Measurements from ENCODE around the gene PUM1.

The PUM1 gene

GRCh38 chr1:30912224-30912623, 153.3 kb downstream of the PUM1 start:
- Histone ChIP-seq H2AK5ac (ENCODE audit: low read length) (no peak overlapping the region), H3K23ac (ENCODE audit: low read length) (no peak overlapping the region), H4K8ac (ENCODE audit: low read depth, low read length) (no peak overlapping the region), H2BK5ac (ENCODE audit: low read length) (no peak overlapping the region), H2BK120ac (ENCODE audit: low read depth, low read length) (no peak overlapping the region), H3K9ac (ENCODE audit: low read length) (no peak overlapping the region), H3K4ac (ENCODE audit: low read depth, low read length) (no peak overlapping the region), H3K79me2 (ENCODE audit: control insufficient read depth, insufficient read depth, low read length) (peaks cover 2% of the 10 kb centered on the region), H3K27me3 (ENCODE audit: insufficient read depth, low read length, poor library complexity) (no peaks in the 10 kb centered on the region), H3K56ac (ENCODE audit: low read length) (no peak overlapping the region), H3K4me2 (ENCODE audit: low read length) (no peak overlapping the region), H3K36me3 (ENCODE audit: control insufficient read depth, insufficient read depth, low read length) (no peaks in the 10 kb centered on the region), H3K4me3 (ENCODE audit: low read length) (no peak overlapping the region), H3K27ac (ENCODE audit: low read depth, low read length) (no peak overlapping the region), H4K5ac (ENCODE audit: low read length) (no peak overlapping the region), H3K79me1 (ENCODE audit: low read length) (peaks cover 3% of the 10 kb centered on the region), H3K18ac (ENCODE audit: low read length) (no peak overlapping the region), H2BK15ac (replicated peaks; ENCODE audit: low read depth) (no peak overlapping the region), H3K4me1 (ENCODE audit: control insufficient read depth, low read depth, low read length) (peaks cover 11% of the 10 kb centered on the region)
- DNase-seq: no peak
- no CpG with 5 or more reads among the region's 6 CpGs for WGBS (ENCODE audit: extremely low coverage, insufficient coverage, low lambda C conversion rate)

DNA sequence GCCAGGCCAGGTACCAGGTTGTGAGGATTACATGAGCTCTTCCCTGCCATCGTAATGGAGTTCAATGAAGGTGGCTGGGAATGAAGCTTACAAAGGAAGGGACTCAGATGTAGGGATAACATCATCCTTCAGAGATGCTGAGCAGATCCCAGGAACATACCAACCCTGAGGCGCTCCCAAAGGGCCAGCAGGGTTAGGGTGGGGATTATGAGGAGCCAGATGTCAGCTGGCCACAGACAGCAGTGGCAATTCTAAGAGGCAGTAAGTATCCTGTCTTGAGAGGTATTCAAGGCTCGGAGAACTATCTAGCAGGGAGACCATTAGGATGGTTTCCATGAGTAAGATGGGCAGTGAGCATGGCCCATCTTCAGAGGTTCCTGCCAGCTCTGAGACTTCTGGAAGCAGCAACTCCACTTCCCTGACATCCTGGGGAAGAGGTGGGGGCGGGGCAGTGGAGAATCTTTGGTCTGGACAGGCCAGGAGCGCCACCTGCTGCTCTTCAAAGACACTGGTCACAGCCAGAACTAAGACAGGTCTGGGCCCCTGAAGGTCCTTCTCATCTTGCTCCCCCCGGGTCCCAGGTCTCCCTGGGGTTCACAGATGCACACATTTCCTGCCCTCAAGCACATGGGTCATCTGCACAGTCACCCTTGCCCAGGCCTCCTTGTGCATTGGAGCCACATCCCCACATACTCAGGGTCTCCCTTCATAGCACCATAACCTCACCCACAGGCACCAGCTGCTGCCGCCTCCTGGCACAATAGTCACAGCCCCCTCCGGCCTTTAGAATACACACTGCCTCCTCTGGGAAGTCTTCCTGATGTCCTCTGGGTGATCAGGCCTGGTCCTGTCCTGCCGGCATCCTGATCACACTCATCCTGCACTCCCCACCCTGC, 154.2 kb downstream of the PUM1 start:
- no peak overlapping the region for H4K8ac ChIP-seq (ENCODE audit: low read depth, low read length)
- H3K56ac ChIP-seq (ENCODE audit: low read length): peak overlapping the region; percentile 30
- H3K23ac ChIP-seq (ENCODE audit: low read length): no peak overlapping the region
- H4K5ac ChIP-seq (ENCODE audit: low read length): no peak overlapping the region
- no peak overlapping the region for H2BK15ac ChIP-seq (replicated peaks; ENCODE audit: low read depth)
- H3K4ac ChIP-seq (ENCODE audit: low read depth, low read length): no peak overlapping the region
- no peaks in the 10 kb centered on the region for H3K27me3 ChIP-seq (ENCODE audit: insufficient read depth, low read length, poor library complexity)
- no peak overlapping the region for H3K4me3 ChIP-seq (ENCODE audit: low read length)
- H2AK5ac ChIP-seq (ENCODE audit: low read length): peak overlapping the region; percentile 59
- WGBS (ENCODE audit: extremely low coverage, insufficient coverage, low lambda C conversion rate): no CpG with 5 or more reads among the region's 9 CpGs
- peaks cover 4% of the 10 kb centered on the region for H3K79me1 ChIP-seq (ENCODE audit: low read length)
- no peak overlapping the region for H3K4me2 ChIP-seq (ENCODE audit: low read length)
- H3K18ac ChIP-seq (ENCODE audit: low read length): no peak overlapping the region
- peaks cover 2% of the 10 kb centered on the region for H3K79me2 ChIP-seq (ENCODE audit: control insufficient read depth, insufficient read depth, low read length)
- H3K36me3 ChIP-seq (ENCODE audit: control insufficient read depth, insufficient read depth, low read length): no peaks in the 10 kb centered on the region
- DNase-seq: peak; percentile 91
- no peak overlapping the region for H2BK5ac ChIP-seq (ENCODE audit: low read length)
- no peak overlapping the region for H3K27ac ChIP-seq (ENCODE audit: low read depth, low read length)
- peak overlapping the region; percentile 8 for H3K9ac ChIP-seq (ENCODE audit: low read length)
- H2BK120ac ChIP-seq (ENCODE audit: low read depth, low read length): no peak overlapping the region
- H3K4me1 ChIP-seq (ENCODE audit: control insufficient read depth, low read depth, low read length): peaks cover 13% of the 10 kb centered on the region

GRCh38 chr1:30909365-30910068, 156.0 kb downstream of the PUM1 start:
- peak overlapping the region; percentile 72 for H3K9ac ChIP-seq (ENCODE audit: low read length)
- peaks cover 5% of the 10 kb centered on the region for H3K79me1 ChIP-seq (ENCODE audit: low read length)
- peaks cover 2% of the 10 kb centered on the region for H3K79me2 ChIP-seq (ENCODE audit: control insufficient read depth, insufficient read depth, low read length)
- no peak overlapping the region for H2BK15ac ChIP-seq (replicated peaks; ENCODE audit: low read depth)
- no peak overlapping the region for H3K4ac ChIP-seq (ENCODE audit: low read depth, low read length)
- H3K56ac ChIP-seq (ENCODE audit: low read length): peak overlapping the region; percentile 85
- H2BK5ac ChIP-seq (ENCODE audit: low read length): no peak overlapping the region
- peak; percentile 77 for DNase-seq
- H2AK5ac ChIP-seq (ENCODE audit: low read length): no peak overlapping the region
- no peaks in the 10 kb centered on the region for H3K27me3 ChIP-seq (ENCODE audit: insufficient read depth, low read length, poor library complexity)
- H3K27ac ChIP-seq (ENCODE audit: low read depth, low read length): no peak overlapping the region
- H3K23ac ChIP-seq (ENCODE audit: low read length): no peak overlapping the region
- no peaks in the 10 kb centered on the region for H3K36me3 ChIP-seq (ENCODE audit: control insufficient read depth, insufficient read depth, low read length)
- H3K18ac ChIP-seq (ENCODE audit: low read length): peak overlapping the region; percentile 71
- peaks cover 13% of the 10 kb centered on the region for H3K4me1 ChIP-seq (ENCODE audit: control insufficient read depth, low read depth, low read length)
- no peak overlapping the region for H2BK120ac ChIP-seq (ENCODE audit: low read depth, low read length)
- no peak overlapping the region for H4K8ac ChIP-seq (ENCODE audit: low read depth, low read length)
- WGBS (ENCODE audit: extremely low coverage, insufficient coverage, low lambda C conversion rate): no CpG with 5 or more reads among the region's 14 CpGs
- H3K4me3 ChIP-seq (ENCODE audit: low read length): no peak overlapping the region
- no peak overlapping the region for H3K4me2 ChIP-seq (ENCODE audit: low read length)
- H4K5ac ChIP-seq (ENCODE audit: low read length): no peak overlapping the region

DNA sequence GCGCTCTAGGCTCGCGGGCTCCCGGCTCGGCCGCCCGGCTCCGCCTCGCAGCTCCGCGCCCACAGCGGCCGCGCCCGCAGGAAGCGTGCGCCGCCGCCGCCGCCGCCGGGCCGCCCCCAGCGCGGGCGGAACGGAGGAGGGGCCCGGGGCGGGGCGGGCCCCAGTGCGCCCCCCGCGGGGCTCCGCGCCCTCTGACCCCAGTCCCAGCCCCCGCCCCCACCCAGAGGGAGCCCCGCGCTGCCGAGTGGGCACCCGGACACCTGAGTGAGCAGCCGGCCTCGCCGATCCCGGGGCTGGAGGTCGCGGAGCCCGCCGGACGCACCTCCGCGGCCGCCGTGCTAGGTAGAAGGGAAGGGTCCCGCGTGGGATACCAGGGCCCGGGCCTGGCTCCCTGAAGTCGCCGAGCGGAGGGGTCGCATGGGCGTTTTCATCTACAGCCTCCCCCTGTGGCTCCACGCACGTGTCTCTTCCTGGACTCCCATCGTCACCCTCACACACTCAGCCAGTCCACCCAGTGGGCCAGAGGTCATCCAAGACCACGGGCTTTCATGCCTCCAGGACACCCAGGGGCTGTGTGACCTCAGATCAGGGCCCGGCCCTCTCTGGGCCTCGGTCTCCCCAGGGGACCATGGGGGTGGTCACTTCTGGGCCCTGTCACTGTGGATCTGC, 156.7 kb downstream of the PUM1 start, which contains the start of gene SDC3:
TSS of gene SDC3 (minus strand) at position 63 of the 669 bp plus-strand sequence. CDS start 172 bp downstream, outside the sequence.
- peaks cover 2% of the 10 kb centered on the region for H3K79me2 ChIP-seq (ENCODE audit: control insufficient read depth, insufficient read depth, low read length)
- no peak within 1 kb of the TSS for H2AK5ac ChIP-seq (ENCODE audit: low read length)
- H3K4me3 ChIP-seq (ENCODE audit: low read length): peak within 1 kb of the TSS; percentile 46
- H4K5ac ChIP-seq (ENCODE audit: low read length): no peak within 1 kb of the TSS
- H3K27ac ChIP-seq (ENCODE audit: low read depth, low read length): no peak within 1 kb of the TSS
- H3K9ac ChIP-seq (ENCODE audit: low read length): peak within 1 kb of the TSS; percentile 80
- peak within 1 kb of the TSS; percentile 72 for H3K18ac ChIP-seq (ENCODE audit: low read length)
- H3K4me2 ChIP-seq (ENCODE audit: low read length): peak within 1 kb of the TSS; percentile 85
- H3K4ac ChIP-seq (ENCODE audit: low read depth, low read length): peak within 1 kb of the TSS; percentile 60
- H3K27me3 ChIP-seq (ENCODE audit: insufficient read depth, low read length, poor library complexity): no peaks in the 10 kb centered on the region
- peak within 1 kb of the TSS; percentile 85 for H3K56ac ChIP-seq (ENCODE audit: low read length)
- peak within 1 kb of the TSS; percentile 24 for H3K23ac ChIP-seq (ENCODE audit: low read length)
- no CpG with 5 or more reads among the region's 68 CpGs for WGBS (ENCODE audit: extremely low coverage, insufficient coverage, low lambda C conversion rate)
- H4K8ac ChIP-seq (ENCODE audit: low read depth, low read length): no peak within 1 kb of the TSS
- H2BK120ac ChIP-seq (ENCODE audit: low read depth, low read length): no peak within 1 kb of the TSS
- DNase-seq: no peak
- no peaks in the 10 kb centered on the region for H3K36me3 ChIP-seq (ENCODE audit: control insufficient read depth, insufficient read depth, low read length)
- H2BK15ac ChIP-seq (replicated peaks; ENCODE audit: low read depth): no peak within 1 kb of the TSS
- H2BK5ac ChIP-seq (ENCODE audit: low read length): no peak within 1 kb of the TSS
- H3K79me1 ChIP-seq (ENCODE audit: low read length): peaks cover 6% of the 10 kb centered on the region
- H3K4me1 ChIP-seq (ENCODE audit: control insufficient read depth, low read depth, low read length): peaks cover 13% of the 10 kb centered on the region

- Histone ChIP-seq H2BK5ac (ENCODE audit: low read length) (no peak overlapping the region), H3K27me3 (ENCODE audit: insufficient read depth, low read length, poor library complexity) (no peaks in the 10 kb centered on the region), H2BK15ac (replicated peaks; ENCODE audit: low read depth) (no peak overlapping the region), H3K4me3 (ENCODE audit: low read length) (no peak overlapping the region), H4K5ac (ENCODE audit: low read length) (no peak overlapping the region), H3K36me3 (ENCODE audit: control insufficient read depth, insufficient read depth, low read length) (no peaks in the 10 kb centered on the region), H3K4me1 (ENCODE audit: control insufficient read depth, low read depth, low read length) (peaks cover 13% of the 10 kb centered on the region), H3K4me2 (ENCODE audit: low read length) (no peak overlapping the region), H3K23ac (ENCODE audit: low read length) (no peak overlapping the region), H3K18ac (ENCODE audit: low read length) (peak overlapping the region; percentile 72), H3K9ac (ENCODE audit: low read length) (no peak overlapping the region), H3K4ac (ENCODE audit: low read depth, low read length) (peak overlapping the region; percentile 50), H2BK120ac (ENCODE audit: low read depth, low read length) (no peak overlapping the region), H4K8ac (ENCODE audit: low read depth, low read length) (no peak overlapping the region), H3K79me2 (ENCODE audit: control insufficient read depth, insufficient read depth, low read length) (peaks cover 2% of the 10 kb centered on the region), H2AK5ac (ENCODE audit: low read length) (no peak overlapping the region), H3K27ac (ENCODE audit: low read depth, low read length) (no peak overlapping the region), H3K79me1 (ENCODE audit: low read length) (peaks cover 6% of the 10 kb centered on the region), H3K56ac (ENCODE audit: low read length) (no peak overlapping the region)
- no CpG with 5 or more reads among the region's 69 CpGs for WGBS (ENCODE audit: extremely low coverage, insufficient coverage, low lambda C conversion rate)
- no peak for DNase-seq
Observed at GRCh38 chr1:30908316-30908695, 157.2 kb downstream of the PUM1 start.
